H1 (cell line): ENCODE results near the gene MTERF2. TPM values are rescaled to one million over a fixed set of nuclear protein-coding genes. Genes with fewer than 3 reads are reported as not detected.

Experiments used
- CTCF ChIA-PET: fragments of 300-600 bp; sonication (Branson Sonifier 250); formaldehyde crosslinking; loops from one replicate; lab custom pipeline; 2021; ENCODE audit not compliant: partially characterized antibody; lab: Charles Lee
- POLR2A ChIA-PET: fragments of 300-600 bp; sonication (Branson Sonifier 250); formaldehyde crosslinking; loops from one replicate; lab custom pipeline; 2021; ENCODE audit warnings: inconsistent platforms; ENCODE audit not compliant: partially characterized antibody; lab: Charles Lee
- DNase-seq, 2 experiments: peaks; one replicate each; pipeline versions ENCODE4 v3.0.0 to v3.0.0-alpha.2; 2010 to 2022; ENCODE audit warnings: low spot score in 2 of 2, low read depth in 1 of 2, mixed read lengths in 1 of 2
- FAIRE-seq: peaks from 2 replicates; lab custom pipeline; 2011; peaks lifted over from hg19 to GRCh38; lab: Jason Lieb, UNC
- H2AFZ ChIP-seq: 2 replicates; pipeline ENCODE4 v1.8.1; 2012; ENCODE audit warnings: low read length, inconsistent platforms
- H2AK5ac ChIP-seq: 2 replicates; pipeline ENCODE4 v1.6.1; 2013; ENCODE audit warnings: low read depth, low read length
- H2BK120ac ChIP-seq: replicated peaks from 2 replicates; pipeline ENCODE3; 2013; ENCODE audit warnings: low read depth, low read length, inconsistent platforms
- H2BK12ac ChIP-seq: 2 replicates; pipeline ENCODE4 v1.6.1; 2013; ENCODE audit warnings: low read depth, low read length
- H2BK15ac ChIP-seq: 2 replicates; pipeline ENCODE4 v1.6.1; 2013; ENCODE audit warnings: low read length
- H2BK20ac ChIP-seq: 2 replicates; pipeline ENCODE4 v1.6.1; 2013; ENCODE audit warnings: low read length
- H2BK5ac ChIP-seq: 2 replicates; pipeline ENCODE4 v1.6.1; 2013; ENCODE audit warnings: low read depth, low read length
- H3K14ac ChIP-seq: 2 replicates; pipeline ENCODE4 v1.6.1; 2013; ENCODE audit warnings: inconsistent platforms; ENCODE audit not compliant: insufficient read length
- H3K18ac ChIP-seq: 2 replicates; pipeline ENCODE4 v1.6.1; 2013; ENCODE audit warnings: low read length; ENCODE audit errors: extremely low read depth
- H3K23ac ChIP-seq: 2 replicates; pipeline ENCODE4 v1.6.1; 2013; ENCODE audit warnings: inconsistent platforms; ENCODE audit not compliant: insufficient read length
- H3K23me2 ChIP-seq: 2 replicates; pipeline ENCODE4 v1.6.1; 2013; ENCODE audit warnings: low read depth, low read length
- H3K27ac ChIP-seq: 2 replicates; pipeline ENCODE4 v1.6.1; 2011; ENCODE audit warnings: low read depth, low read length, inconsistent platforms
- H3K27me3 ChIP-seq, 4 experiments: replicated peaks in 1 of 4; 1 replicate in 1 of 4; 2 replicates in 3 of 4; pipeline versions ENCODE4 v1.6.1 to v1.8.1; 2011 to 2013; ENCODE audit warnings: low read length in 3 of 4, mild to moderate bottlenecking in 3 of 4, inconsistent platforms in 2 of 4, mixed read lengths in 2 of 4, moderate library complexity in 1 of 4; ENCODE audit not compliant: control insufficient read depth in 3 of 4, insufficient read depth in 3 of 4; ENCODE audit errors: extremely low read depth in 1 of 4
- H3K36me3 ChIP-seq, 4 experiments: 2 replicates each; pipeline versions ENCODE4 v1.6.1 to v1.8.1; 2011 to 2013; ENCODE audit warnings: mild to moderate bottlenecking in 4 of 4, low read length in 3 of 4, moderate library complexity in 2 of 4, control low read depth in 1 of 4, inconsistent platforms in 1 of 4; ENCODE audit not compliant: insufficient read depth in 4 of 4, control insufficient read depth in 2 of 4
- H3K4ac ChIP-seq: replicated peaks from 2 replicates; pipeline ENCODE3; 2013; ENCODE audit warnings: low read length, low read depth, mixed read lengths, inconsistent platforms; ENCODE audit not compliant: insufficient read length
- H3K4me1 ChIP-seq, 4 experiments: replicated peaks in 1 of 4; 1 replicate in 1 of 4; 2 replicates in 3 of 4; pipeline versions ENCODE4 v1.6.1 to v1.8.1; 2011 to 2013; ENCODE audit warnings: low read length in 3 of 4, inconsistent platforms in 2 of 4, mixed read lengths in 1 of 4; ENCODE audit not compliant: insufficient read depth in 4 of 4, control insufficient read depth in 3 of 4
- H3K4me2 ChIP-seq, 2 experiments: 2 replicates each; pipeline versions ENCODE4 v1.6.1 to v1.8.1; 2011 to 2013; ENCODE audit warnings: low read depth in 2 of 2, low read length in 2 of 2, control low read depth in 1 of 2, inconsistent platforms in 1 of 2, mild to moderate bottlenecking in 1 of 2; ENCODE audit not compliant: insufficient read depth in 1 of 2
- H3K4me3 ChIP-seq, 4 experiments: fragments of 200-600, 300-600 bp in 1 of 4; sonication (generic), shearing (Covaris generic), sonication (Bioruptor Twin) in 1 of 4; 2 replicates each; pipeline versions ENCODE4 v1.5.1 to v1.8.1; 2011 to 2016; ENCODE audit warnings: low read length in 4 of 4, low read depth in 3 of 4, control low read depth in 2 of 4, inconsistent platforms in 2 of 4, mild to moderate bottlenecking in 2 of 4, mixed read lengths in 1 of 4, moderate library complexity in 1 of 4; ENCODE audit not compliant: insufficient read depth in 2 of 4; ENCODE audit errors: extremely low read depth in 1 of 4
- H3K56ac ChIP-seq: replicated peaks from 2 replicates; pipeline ENCODE3; 2013; ENCODE audit warnings: low read depth, mild to moderate bottlenecking, mixed read lengths, low read length, inconsistent platforms; ENCODE audit not compliant: insufficient read length
- H3K79me1 ChIP-seq: 2 replicates; pipeline ENCODE4 v1.6.1; 2013; ENCODE audit warnings: low read depth, low read length, control low read depth
- H3K79me2 ChIP-seq, 2 experiments: 2 replicates each; pipeline versions ENCODE4 v1.6.1 to v1.8.1; 2012 to 2013; ENCODE audit warnings: low read length in 2 of 2, mild to moderate bottlenecking in 2 of 2, inconsistent platforms in 1 of 2; ENCODE audit not compliant: insufficient read depth in 2 of 2, control insufficient read depth in 1 of 2
- H3K9ac ChIP-seq, 4 experiments: replicated peaks in 1 of 4; 1 replicate in 1 of 4; 2 replicates in 3 of 4; pipeline versions ENCODE4 v1.6.1 to v1.8.1; 2011 to 2013; ENCODE audit warnings: low read depth in 3 of 4, low read length in 3 of 4, control low read depth in 2 of 4, mild to moderate bottlenecking in 2 of 4, moderate library complexity in 2 of 4, inconsistent platforms in 1 of 4; ENCODE audit errors: extremely low read depth in 1 of 4
- H3K9me3 ChIP-seq, 2 experiments: 2 replicates each; pipeline versions ENCODE4 v1.6.1 to v1.8.1; 2012 to 2013; ENCODE audit warnings: mild to moderate bottlenecking in 2 of 2, moderate library complexity in 2 of 2, control low read depth in 1 of 2, inconsistent platforms in 1 of 2, low read depth in 1 of 2, low read length in 1 of 2, mixed read lengths in 1 of 2; ENCODE audit not compliant: insufficient read depth in 2 of 2
- H4K20me1 ChIP-seq, 2 experiments: replicated peaks in 1 of 2; 2 replicates each; pipeline versions ENCODE3 to v1.8.1; 2011 to 2013; ENCODE audit warnings: inconsistent platforms in 2 of 2, low read length in 2 of 2, mild to moderate bottlenecking in 1 of 2; ENCODE audit not compliant: insufficient read depth in 2 of 2, control insufficient read depth in 1 of 2
- H4K5ac ChIP-seq: 2 replicates; pipeline ENCODE4 v1.6.1; 2013; ENCODE audit warnings: low read length, low read depth, mixed read lengths, inconsistent platforms; ENCODE audit not compliant: insufficient read length
- H4K8ac ChIP-seq: 2 replicates; pipeline ENCODE4 v1.8.0; 2013; ENCODE audit warnings: mild to moderate bottlenecking, moderate library complexity, low read length, inconsistent platforms; ENCODE audit not compliant: insufficient read depth; ENCODE audit errors: extremely low read depth
- H4K91ac ChIP-seq: replicated peaks from 2 replicates; pipeline ENCODE3; 2013; ENCODE audit warnings: low read length, mixed read lengths, inconsistent platforms; ENCODE audit not compliant: insufficient read length
- ATF2 ChIP-seq: IDR thresholded peaks from 2 replicates; pipeline ENCODE4 v1.6.1; 2012; ENCODE audit warnings: low read length, inconsistent platforms
- BRCA1 ChIP-seq: IDR thresholded peaks from 2 replicates; pipeline ENCODE4 v1.6.1; 2012; ENCODE audit warnings: low read depth, low read length, improper control_type of control experiment
- GABPA ChIP-seq: IDR thresholded peaks from 2 replicates; pipeline ENCODE4 v1.6.1; 2011; ENCODE audit warnings: mild to moderate bottlenecking, low read length, moderate library complexity, borderline replicate concordance; ENCODE audit not compliant: insufficient read depth
- HDAC6 ChIP-seq: IDR thresholded peaks from one replicate; pipeline ENCODE4 v1.7.1; 2012; ENCODE audit warnings: low read depth, mild to moderate bottlenecking, inconsistent platforms, low read length, moderate library complexity
- JUN ChIP-seq: IDR thresholded peaks from 2 replicates; pipeline ENCODE4 v1.6.1; 2011; ENCODE audit warnings: low read depth, mild to moderate bottlenecking, improper control_type of control experiment, low read length
- KDM1A ChIP-seq: fragments of 200-600, 300-600 bp; sonication (generic); IDR thresholded peaks from 2 replicates; pipeline ENCODE4 v1.7.1; 2016; ENCODE audit warnings: mild to moderate bottlenecking, low read length, borderline replicate concordance
- SAP30 ChIP-seq: fragments of 300-600 bp; sonication (generic); IDR thresholded peaks from 2 replicates; pipeline ENCODE4 v1.7.1; 2012; ENCODE audit warnings: low read length, moderate library complexity, mild to moderate bottlenecking, inconsistent platforms; ENCODE audit not compliant: insufficient read depth, insufficient replicate concordance
- SIRT6 ChIP-seq: IDR thresholded peaks from one replicate; pipeline ENCODE4 v1.7.1; 2012; ENCODE audit warnings: low read length, inconsistent platforms
- SIX5 ChIP-seq: IDR thresholded peaks from 2 replicates; pipeline ENCODE4 v1.6.1; 2011; ENCODE audit warnings: mild to moderate bottlenecking, low read depth, low read length
- SP2 ChIP-seq: IDR thresholded peaks from 2 replicates; pipeline ENCODE4 v1.6.1; 2012; ENCODE audit warnings: mild to moderate bottlenecking, low read length, inconsistent platforms
- TCF12 ChIP-seq: IDR thresholded peaks from 2 replicates; pipeline ENCODE4 v1.6.1; 2011; ENCODE audit warnings: low read depth, mild to moderate bottlenecking, low read length
- WGBS, 2 experiments: shearing (Covaris generic) in 1 of 2; methylation state at CpG; one replicate each; pipeline versions ENCODE4 v1.1.6 to v1.1.7; 2013 to 2015; ENCODE audit warnings: low lambda C conversion rate in 2 of 2, mixed read lengths in 2 of 2, inconsistent platforms in 1 of 2, low coverage in 1 of 2, missing lambda C conversion rate in 1 of 2; ENCODE audit not compliant: insufficient replicate concordance in 2 of 2, insufficient coverage in 1 of 2, insufficient read length in 1 of 2; ENCODE audit errors: extremely low coverage in 1 of 2, missing lambda C conversion rate in 1 of 2; 5-methylcytosine and 5-hydroxymethylcytosine counted together
- polyA plus RNA-seq, 7 experiments: library from polyadenylated mRNA; depleted of rRNA in 3 of 7; stranded (reverse) in 5 of 7; unstranded in 2 of 7; fragments of >200 nt in 5 of 7; fragments of 200-250 nt in 2 of 7; gene quantifications; 1 replicate in 5 of 7; 2 replicates in 1 of 7; 4 replicates in 1 of 7; pipeline versions ENCODE4 v1.2.1 to v1.2.3, GENCODE V29; 2011 to 2013; ENCODE audit warnings: missing spikeins in 2 of 7, mixed read lengths in 2 of 7
- total RNA-seq: library from RNA; stranded (reverse); fragmentation: NEBNext Ultra II Directional; extraction: Animal tissue kit (Norgen Biotek cat#: 25700); gene quantifications from 2 replicates; pipeline ENCODE4 v1.2.1, GENCODE V29; 2021

Gene MTERF2
- total and polyA plus RNA-seq, 2 of the 8 experiments (the other 6 are each of a cell fraction or from before 2014, with no cell fraction given): 2.8 to 7.1 TPM

GRCh38 chr12:106982229-106982628 is 4.7 kb downstream of the MTERF2 start:
- Histone ChIP-seq H3K27me3 (no peaks in the 10 kb centered on the region; a peak in 1 of 7 replicates), H3K9me3 (no peaks in the 10 kb centered on the region), H2AFZ (no peak overlapping the region), H2BK12ac (no peak overlapping the region), H3K79me1 (no peaks in the 10 kb centered on the region), H3K79me2 (no peaks in the 10 kb centered on the region), H4K8ac (no peak overlapping the region), H3K23me2 (peaks cover 4% of the 10 kb centered on the region; the same call in 1 of the 2 replicates), H2AK5ac (no peak overlapping the region), H4K20me1 (no peaks in the 10 kb centered on the region), H3K36me3 (peaks cover 0 to 4% (median 0%) of the 10 kb centered on the region in 4 experiments; a peak in 2 of 8 replicates), H3K4me1 (peaks cover 0 to 5% (median 1%) of the 10 kb centered on the region in 4 experiments; a peak in 2 of 7 replicates), H3K23ac (no peak overlapping the region), H3K4ac (no peak overlapping the region), H3K4me2 (no peak overlapping the region), H3K18ac (no peak overlapping the region), H3K56ac (no peak overlapping the region), H2BK20ac (no peak overlapping the region), H3K14ac (no peak overlapping the region), H2BK15ac (no peak overlapping the region), H2BK120ac (no peak overlapping the region), H3K27ac (no peak overlapping the region), H4K91ac (no peak overlapping the region), H3K4me3 (no peak overlapping the region), H3K9ac (no peak overlapping the region), H2BK5ac (no peak overlapping the region), H4K5ac (no peak overlapping the region)
- DNase-seq (no peak), FAIRE-seq (no peak)
- CTCF ChIA-PET: no interaction called here
- TF ChIP-seq SP2 (no peak), BRCA1 (no peak), KDM1A (no peak), GABPA (no peak), SIRT6 (no peak), SIX5 (no peak), SAP30 (no peak), ATF2 (no peak), HDAC6 (no peak), JUN (no peak), TCF12 (no peak)
- POLR2A ChIA-PET: no interaction called here
- 82% methylated on average over 1 of the region's 1 CpG; no CpG with 5 or more reads in 1 of the 2 experiments for WGBS, 2 experiments
